HepG2 (cell line): ENCODE data around the gene THUMPD1. TPM values are rescaled to one million over a fixed set of nuclear protein-coding genes. Genes with fewer than 3 reads are reported as not detected.

ENCODE experiments used
- ARID2 ChIP-seq: sonication (generic); formaldehyde crosslinking; IDR thresholded peaks from 2 replicates; pipeline ENCODE4 v1.8.1; 2022; ENCODE audit warnings: mild to moderate bottlenecking, missing genetic modification reagents, borderline replicate concordance
- ARNTL ChIP-seq: sonication (generic); formaldehyde crosslinking; IDR thresholded peaks from 2 replicates; pipeline ENCODE4 v1.4.0; 2020; ENCODE audit warnings: mild to moderate bottlenecking, missing genetic modification reagents
- ATF3 ChIP-seq: sonication (generic); formaldehyde crosslinking; IDR thresholded peaks from 2 replicates; pipeline ENCODE4 v1.4.0; 2020; ENCODE audit warnings: missing genetic modification reagents
- EP300 ChIP-seq, 3 experiments: sonication (generic) in 1 of 3; formaldehyde crosslinking in 1 of 3; IDR thresholded peaks; 2 replicates each; pipeline versions ENCODE4 v1.5.1 to v1.6.1; 2011 to 2020; ENCODE audit warnings: low read depth in 2 of 3, low read length in 2 of 3, borderline replicate concordance in 1 of 3, improper control_type of control experiment in 1 of 3, mild to moderate bottlenecking in 1 of 3, missing genetic modification reagents in 1 of 3, moderate library complexity in 1 of 3
- FIP1L1 ChIP-seq: fragments of 200-400 bp; formaldehyde crosslinking; IDR thresholded peaks from 2 replicates; pipeline ENCODE4 v1.6.1; 2018; ENCODE audit warnings: low read depth, mild to moderate bottlenecking, low read length, moderate library complexity, borderline replicate concordance; ENCODE audit not compliant: insufficient read depth
- HMGXB4 ChIP-seq, 2 experiments: sonication (generic) in 1 of 2; formaldehyde crosslinking in 1 of 2; IDR thresholded peaks; 2 replicates each; pipeline versions ENCODE4 v1.4.0 to v1.6.1; 2018 to 2020; ENCODE audit warnings: missing genetic modification reagents in 2 of 2, borderline replicate concordance in 1 of 2, low read depth in 1 of 2, mild to moderate bottlenecking in 1 of 2, missing biosample characterization in 1 of 2
- IRF1 ChIP-seq: sonication (generic); formaldehyde crosslinking; IDR thresholded peaks from 2 replicates; pipeline ENCODE4 v1.4.0; 2020; ENCODE audit warnings: low read depth, mild to moderate bottlenecking, missing genetic modification reagents
- ISL2 ChIP-seq: sonication (generic); formaldehyde crosslinking; IDR thresholded peaks from 2 replicates; pipeline ENCODE4 v1.5.0; 2020; ENCODE audit warnings: missing genetic modification reagents
- KDM4B ChIP-seq: sonication (generic); formaldehyde crosslinking; IDR thresholded peaks from 2 replicates; pipeline ENCODE4 v1.4.0; 2020; ENCODE audit warnings: missing genetic modification reagents
- MYNN ChIP-seq: sonication (generic); formaldehyde crosslinking; IDR thresholded peaks from 2 replicates; pipeline ENCODE4 v1.4.0; 2020; ENCODE audit warnings: mild to moderate bottlenecking, low read depth, missing genetic modification reagents
- NFIC ChIP-seq: IDR thresholded peaks from 2 replicates; pipeline ENCODE4 v1.6.1; 2012; ENCODE audit warnings: mild to moderate bottlenecking, low read length, inconsistent platforms
- RFX5 ChIP-seq: IDR thresholded peaks from 2 replicates; pipeline ENCODE4 v1.6.1; 2011; ENCODE audit warnings: low read depth, low read length, improper control_type of control experiment
- TBX3 ChIP-seq: fragments of 450-650 bp; IDR thresholded peaks from 2 replicates; pipeline ENCODE4 v1.6.1; 2017; ENCODE audit warnings: antibody characterized with exemption, mild to moderate bottlenecking, inconsistent platforms, borderline replicate concordance
- TRAFD1 ChIP-seq: sonication (generic); formaldehyde crosslinking; IDR thresholded peaks from 2 replicates; pipeline ENCODE4 v1.5.1; 2020; ENCODE audit warnings: missing genetic modification reagents, mild to moderate bottlenecking, borderline replicate concordance
- XRCC5 ChIP-seq: fragments of 200-400 bp; formaldehyde crosslinking; optimal IDR thresholded peaks from 2 replicates; pipeline ENCODE3; 2017; ENCODE audit warnings: mild to moderate bottlenecking, low read length
- YY1 ChIP-seq: IDR thresholded peaks from 2 replicates; pipeline ENCODE4 v1.6.1; 2011; ENCODE audit warnings: low read length, low read depth, moderate library complexity, mild to moderate bottlenecking; ENCODE audit not compliant: insufficient read depth, insufficient replicate concordance
- ZFP36L1 ChIP-seq: sonication (generic); formaldehyde crosslinking; IDR thresholded peaks from 2 replicates; pipeline ENCODE4 v1.8.0; 2022; ENCODE audit warnings: mild to moderate bottlenecking, missing genetic modification reagents, moderate library complexity
- ZKSCAN5 ChIP-seq: sonication (generic); formaldehyde crosslinking; IDR thresholded peaks from 2 replicates; pipeline ENCODE4 v1.5.1; 2020; ENCODE audit warnings: mild to moderate bottlenecking, missing genetic modification reagents
- ZNF124 ChIP-seq: sonication (generic); formaldehyde crosslinking; IDR thresholded peaks from 2 replicates; pipeline ENCODE4 v1.4.0; 2020; ENCODE audit warnings: missing genetic modification reagents
- ZNF205 ChIP-seq: IDR thresholded peaks from 2 replicates; pipeline ENCODE4 v1.6.1; 2018; ENCODE audit warnings: missing biosample characterization, missing genetic modification reagents
- ZNF430 ChIP-seq: sonication (generic); formaldehyde crosslinking; IDR thresholded peaks from 2 replicates; pipeline ENCODE4 v1.9.0; 2021; ENCODE audit warnings: mild to moderate bottlenecking, missing genetic modification reagents
- ZNF549 ChIP-seq: sonication (generic); formaldehyde crosslinking; IDR thresholded peaks from 2 replicates; pipeline ENCODE4 v1.5.0; 2020; ENCODE audit warnings: missing genetic modification reagents
- ZNF740 ChIP-seq: sonication (generic); formaldehyde crosslinking; IDR thresholded peaks from 2 replicates; pipeline ENCODE4 v1.4.0; 2020; ENCODE audit warnings: missing genetic modification reagents
- ZSCAN20 ChIP-seq: sonication (generic); formaldehyde crosslinking; IDR thresholded peaks from 2 replicates; pipeline ENCODE4 v1.4.0; 2020; ENCODE audit warnings: missing genetic modification reagents, mild to moderate bottlenecking, borderline replicate concordance
- ZSCAN30 ChIP-seq: sonication (generic); formaldehyde crosslinking; IDR thresholded peaks from 2 replicates; pipeline ENCODE4 v1.5.0; 2020; ENCODE audit warnings: mild to moderate bottlenecking, missing genetic modification reagents
- polyA plus RNA-seq, 8 experiments: library from polyadenylated mRNA; depleted of rRNA in 3 of 8; stranded (reverse) in 7 of 8; unstranded in 1 of 8; fragments of >200 nt; fragmentation: Illumina TruSeq in 4 of 8; extraction: Trizol in 4 of 8; gene quantifications; 2 replicates each; pipeline versions ENCODE4 v1.2.1 to v1.2.3, GENCODE V29; 2011 to 2016; ENCODE audit warnings: low read depth in 4 of 8, missing spikeins in 1 of 8, mixed read lengths in 1 of 8; ENCODE audit not compliant: insufficient read depth in 1 of 8
- total RNA-seq, 5 experiments: library from RNA; depleted of rRNA; stranded (reverse); fragments of >200 nt; fragmentation: Illumina TruSeq; extraction: Trizol; gene quantifications; 2 replicates each; pipeline ENCODE4 v1.2.3, GENCODE V29; 2016; ENCODE audit warnings: low read depth in 1 of 5

THUMPD1 gene
- total and polyA plus RNA-seq, 2 of the 13 experiments (the other 11 are each of a cell fraction or from before 2014, with no cell fraction given): 22.7 to 69.1 TPM

- TF ChIP-seq TRAFD1 (CRISPR knock-in tag) (no peak), IRF1 (0 out of 2 replicates have a peak, but pooled peaks have one; percentile 2), ZNF205 (CRISPR knock-in tag) (no peak), ZNF430 (CRISPR knock-in tag) (0 out of 2 replicates have a peak, but pooled peaks have one; percentile 9), ZKSCAN5 (CRISPR knock-in tag) (no peak), FIP1L1 (no peak), ZNF740 (0 out of 2 replicates have a peak, but pooled peaks have one; percentile 29), HMGXB4 (CRISPR knock-in tag; IDR thresholded peaks at IDR 0.05; ENCODE audit: borderline replicate concordance in 1 of 2, low read depth in 1 of 2) (no peak), ZFP36L1 (CRISPR knock-in tag) (peak; percentile 69; the same call in 1 of the 2 replicates), TBX3 (no peak), ZNF549 (0 out of 2 replicates have a peak, but pooled peaks have one; percentile 57), ATF3 (CRISPR knock-in tag) (no peak), ISL2 (CRISPR knock-in tag) (peak; percentile 16; the same call in 1 of the 2 replicates), ARID2 (no peak), NFIC (no peak), ARNTL (0 out of 2 replicates have a peak, but pooled peaks have one; percentile 47), RFX5 (no peak), XRCC5 (no peak), ZSCAN30 (CRISPR knock-in tag) (no peak), MYNN (CRISPR knock-in tag) (no peak), KDM4B (CRISPR knock-in tag) (no peak), YY1 (no peak), ZNF124 (CRISPR knock-in tag) (no peak), ZSCAN20 (peak; percentile 90; the same call in 1 of the 2 replicates), EP300 (IDR thresholded peaks at IDR 0.05; ENCODE audit: low read depth in 2 of 2, low read length in 2 of 2) (no peak), EP300 (CRISPR knock-in tag; IDR thresholded peaks at IDR 0.05; ENCODE audit: borderline replicate concordance) (peak; percentile 9; the same call in 1 of the 2 replicates)
Observed at GRCh38 chr16:20740901-20741521, 607 bp downstream of the THUMPD1 start (continued).
